GM12874 (cell line): ENCODE results near the gene DPP10.

Experiments
- TF ChIP-seq, protein P1 (sequence below): IDR thresholded peaks from 2 replicates; pipeline ENCODE4 v1.5.1; 2011; ENCODE audit warnings: low read depth, mild to moderate bottlenecking, control low read depth, low read length, moderate library complexity; ENCODE audit not compliant: insufficient read depth

The DPP10 gene

GRCh38 chr2:115169814-115170213 lies 727.4 kb downstream of the DPP10 start:
- TF ChIP-seq, protein P1, sequence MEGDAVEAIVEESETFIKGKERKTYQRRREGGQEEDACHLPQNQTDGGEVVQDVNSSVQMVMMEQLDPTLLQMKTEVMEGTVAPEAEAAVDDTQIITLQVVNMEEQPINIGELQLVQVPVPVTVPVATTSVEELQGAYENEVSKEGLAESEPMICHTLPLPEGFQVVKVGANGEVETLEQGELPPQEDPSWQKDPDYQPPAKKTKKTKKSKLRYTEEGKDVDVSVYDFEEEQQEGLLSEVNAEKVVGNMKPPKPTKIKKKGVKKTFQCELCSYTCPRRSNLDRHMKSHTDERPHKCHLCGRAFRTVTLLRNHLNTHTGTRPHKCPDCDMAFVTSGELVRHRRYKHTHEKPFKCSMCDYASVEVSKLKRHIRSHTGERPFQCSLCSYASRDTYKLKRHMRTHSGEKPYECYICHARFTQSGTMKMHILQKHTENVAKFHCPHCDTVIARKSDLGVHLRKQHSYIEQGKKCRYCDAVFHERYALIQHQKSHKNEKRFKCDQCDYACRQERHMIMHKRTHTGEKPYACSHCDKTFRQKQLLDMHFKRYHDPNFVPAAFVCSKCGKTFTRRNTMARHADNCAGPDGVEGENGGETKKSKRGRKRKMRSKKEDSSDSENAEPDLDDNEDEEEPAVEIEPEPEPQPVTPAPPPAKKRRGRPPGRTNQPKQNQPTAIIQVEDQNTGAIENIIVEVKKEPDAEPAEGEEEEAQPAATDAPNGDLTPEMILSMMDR = no peak

GRCh38 chr2:115171751-115172150 lies 729.3 kb downstream of the DPP10 start:
- TF ChIP-seq, protein P1 = no peak

DNA sequence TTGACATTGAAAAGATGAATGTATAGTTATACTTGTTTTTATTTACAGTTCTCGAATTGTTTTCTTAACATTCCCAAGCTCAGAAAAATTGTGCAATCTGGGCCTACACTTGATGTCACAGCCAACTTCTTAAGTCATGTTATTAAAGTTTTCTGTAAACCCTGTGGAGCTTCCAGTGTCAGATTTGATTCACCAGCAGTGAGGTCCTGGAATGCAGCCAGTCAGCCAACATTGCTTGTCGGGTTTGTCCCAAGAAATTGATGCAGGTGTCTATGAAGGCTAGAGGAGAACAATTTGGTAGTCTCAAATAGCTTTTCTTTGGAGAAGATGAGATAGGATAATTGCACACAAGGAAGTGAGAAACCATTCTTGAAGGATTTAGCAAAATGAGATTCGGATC lies 732.2 kb downstream of the DPP10 start:
- TF ChIP-seq, protein P1 = no peak

DNA sequence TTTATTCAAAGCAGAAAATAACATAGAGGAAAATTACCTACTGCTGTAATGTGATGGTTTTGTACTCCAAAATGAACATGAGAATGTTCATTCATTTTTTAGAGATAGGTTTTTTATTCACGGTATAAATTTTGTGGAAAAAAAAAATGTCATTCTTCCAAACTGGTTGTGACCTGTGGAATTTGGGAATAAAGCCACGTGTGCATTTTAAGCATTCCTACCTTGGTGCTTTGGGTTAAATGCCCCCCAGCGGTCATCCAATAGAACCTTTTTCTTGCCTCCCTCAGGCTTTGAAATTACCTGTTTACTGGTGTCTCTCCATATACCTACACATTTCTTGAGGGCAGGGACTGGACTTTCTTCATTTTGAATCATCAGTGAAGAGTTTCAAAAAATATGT lies 740.7 kb downstream of the DPP10 start:
- TF ChIP-seq, protein P1 = no peak

GRCh38 chr2:115190459-115190858 lies 748.0 kb downstream of the DPP10 start:
- TF ChIP-seq, protein P1 = no peak

DNA sequence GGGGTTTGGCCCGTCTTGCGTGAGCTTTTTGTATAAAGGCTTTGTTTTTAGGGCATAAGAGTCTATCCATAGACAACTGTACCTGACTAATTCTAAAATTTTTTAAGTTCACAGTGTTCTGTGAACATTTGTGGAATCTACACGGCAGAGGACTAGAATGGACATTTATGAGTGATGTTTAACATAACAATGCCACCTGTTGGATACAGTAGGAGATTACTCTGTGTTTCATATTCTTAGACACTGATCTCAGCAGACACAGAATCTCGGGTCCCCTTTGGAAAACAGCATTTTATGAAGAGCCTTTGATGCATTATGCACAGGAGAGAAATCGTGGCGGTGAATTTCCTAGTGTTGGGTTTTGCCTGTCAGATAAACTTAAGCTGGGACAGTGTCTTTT lies 752.2 kb downstream of the DPP10 start:
- TF ChIP-seq, protein P1 = no peak

GRCh38 chr2:115196587-115196986 lies 754.1 kb downstream of the DPP10 start:
- TF ChIP-seq, protein P1 = no peak

DNA sequence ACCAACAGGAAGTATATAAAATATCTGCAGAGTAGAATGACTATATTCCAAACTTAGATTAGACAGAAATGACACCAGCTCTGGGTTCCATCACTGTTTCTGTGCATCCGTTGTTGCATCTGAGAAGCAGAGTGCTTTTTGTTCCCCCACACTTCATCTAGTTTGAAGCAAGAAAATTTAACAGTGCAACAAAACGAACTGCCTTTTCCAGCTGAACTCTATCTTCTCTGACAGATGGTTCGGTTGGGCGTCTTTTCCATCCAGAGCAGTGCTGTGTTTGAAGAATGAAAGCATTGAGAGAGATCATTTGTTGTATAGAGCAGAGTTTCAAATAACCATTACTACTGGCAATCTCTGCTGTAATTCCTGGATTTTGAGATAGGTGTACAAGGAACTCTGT lies 757.5 kb downstream of the DPP10 start:
- TF ChIP-seq, protein P1 = no peak
